HepG2 (cell line): Measurements from ENCODE around the gene PLA2R1. TPM values are rescaled to one million over a fixed set of nuclear protein-coding genes. Genes with fewer than 3 reads are reported as not detected.

Experiments used
- ATAC-seq: fragments of 200-7000 bp; cut with Tn5 transposase; 3 replicates; pipeline ENCODE4 v1.9.1; 2020; ENCODE audit warnings: mild to moderate bottlenecking, moderate library complexity
- BruUV-seq: library from RNA; stranded (reverse); fragments of 400-500 nt; replicated peaks from 2 replicates; lab custom pipeline; 2021; lab: Mats Ljungman, UMichigan
- CTCF ChIA-PET: fragments of 300-600 bp; formaldehyde crosslinking; extraction: SDS; loops from one replicate; lab custom pipeline; 2021; ENCODE audit warnings: low total read pairs, inconsistent platforms, low intra/inter-chr PET ratio; lab: Yijun Ruan, JAX
- POLR2A ChIA-PET: fragments of 350-600 bp; sonication (Branson Sonifier 250); formaldehyde crosslinking; loops from one replicate; lab custom pipeline; 2020; ENCODE audit warnings: antibody characterized with exemption, inconsistent platforms; lab: Yijun Ruan, JAX
- DNase-seq: peaks from one replicate; pipeline ENCODE4 v3.0.0-alpha.2; 2015; ENCODE audit warnings: low spot score
- FAIRE-seq: peaks from 3 replicates; lab custom pipeline; 2011; peaks lifted over from hg19 to GRCh38; lab: Jason Lieb, UNC
- H2AFZ ChIP-seq: one replicate; pipeline ENCODE4 v1.6.1; 2011; ENCODE audit warnings: low read length, inconsistent platforms
- H3K27ac ChIP-seq: fragments of 300-600 bp; 3 replicates; pipeline ENCODE4 v1.8.0; 2011; ENCODE audit warnings: mixed run types, mild to moderate bottlenecking, mixed read lengths, low read length, inconsistent platforms; ENCODE audit not compliant: insufficient read depth; ENCODE audit errors: extremely low read length
- H3K27me3 ChIP-seq, 2 experiments: fragments of 200-600 bp in 1 of 2; 2 replicates in 1 of 2; 3 replicates in 1 of 2; pipeline versions ENCODE4 v1.6.0 to v1.8.0; 2011; ENCODE audit warnings: low read length in 2 of 2, mild to moderate bottlenecking in 2 of 2, moderate library complexity in 2 of 2, inconsistent platforms in 1 of 2; ENCODE audit not compliant: insufficient read depth in 2 of 2, control insufficient read depth in 1 of 2
- H3K36me3 ChIP-seq, 2 experiments: fragments of 200-600 bp in 1 of 2; replicated peaks in 1 of 2; 2 replicates in 1 of 2; 3 replicates in 1 of 2; pipeline versions ENCODE4 v1.5.1 to v1.8.0; 2011; ENCODE audit warnings: low read length in 2 of 2, inconsistent platforms in 1 of 2; ENCODE audit not compliant: insufficient read depth in 2 of 2, control insufficient read depth in 1 of 2
- H3K4me1 ChIP-seq: 2 replicates; pipeline ENCODE4 v1.5.1; 2012; ENCODE audit warnings: low read length, inconsistent platforms; ENCODE audit not compliant: insufficient read depth
- H3K4me2 ChIP-seq: 2 replicates; pipeline ENCODE4 v1.6.0; 2011; ENCODE audit warnings: low read depth, low read length, inconsistent platforms
- H3K4me3 ChIP-seq, 3 experiments: fragments of 200-600 bp in 1 of 3; sonication (generic), shearing (Covaris generic) in 1 of 3; replicated peaks in 1 of 3; 2 replicates each; pipeline ENCODE4 v1.5.1; 2011 to 2016; ENCODE audit warnings: low read length in 3 of 3, inconsistent platforms in 2 of 3, low read depth in 2 of 3, mild to moderate bottlenecking in 2 of 3, control low read depth in 1 of 3, mixed read lengths in 1 of 3; ENCODE audit not compliant: insufficient read depth in 1 of 3
- H3K79me2 ChIP-seq: one replicate; pipeline ENCODE4 v1.6.1; 2011; ENCODE audit warnings: low read length, inconsistent platforms; ENCODE audit not compliant: insufficient read depth
- H3K9ac ChIP-seq: 2 replicates; pipeline ENCODE4 v1.6.0; 2011; ENCODE audit warnings: mild to moderate bottlenecking, low read depth, low read length, inconsistent platforms; ENCODE audit not compliant: insufficient read depth
- H3K9me3 ChIP-seq: 2 replicates; pipeline ENCODE4 v1.5.1; 2012; ENCODE audit warnings: mild to moderate bottlenecking, low read length
- H4K20me1 ChIP-seq: 2 replicates; pipeline ENCODE4 v1.6.0; 2011; ENCODE audit warnings: inconsistent platforms, mild to moderate bottlenecking, low read length, moderate library complexity; ENCODE audit not compliant: insufficient read depth
- BRCA1 ChIP-seq: sonication (generic); formaldehyde crosslinking; IDR thresholded peaks from 2 replicates; pipeline ENCODE4 v1.4.0; 2020; ENCODE audit warnings: missing genetic modification reagents
- KAT8 ChIP-seq: IDR thresholded peaks from 2 replicates; pipeline ENCODE4 v1.6.1; 2016; ENCODE audit warnings: missing genetic modification reagents, missing compliant biosample characterization
- SMARCC2 ChIP-seq: fragments of 450-650 bp; IDR thresholded peaks from 2 replicates; pipeline ENCODE4 v1.6.1; 2017; ENCODE audit warnings: antibody characterized with exemption, mild to moderate bottlenecking
- TEAD3 ChIP-seq: optimal IDR thresholded peaks from 2 replicates; pipeline ENCODE3; 2016; ENCODE audit warnings: borderline replicate concordance
- ZEB1 ChIP-seq: IDR thresholded peaks from 2 replicates; pipeline ENCODE4 v1.6.1; 2012; ENCODE audit warnings: mild to moderate bottlenecking, low read depth, inconsistent platforms; ENCODE audit not compliant: insufficient replicate concordance
- ZNF367 ChIP-seq: sonication (generic); formaldehyde crosslinking; IDR thresholded peaks from 2 replicates; pipeline ENCODE4 v1.4.0; 2020; ENCODE audit warnings: missing genetic modification reagents, borderline replicate concordance
- ZNF570 ChIP-seq: sonication (generic); formaldehyde crosslinking; IDR thresholded peaks from 2 replicates; pipeline ENCODE4 v1.4.0; 2020; ENCODE audit warnings: mild to moderate bottlenecking, missing genetic modification reagents, borderline replicate concordance
- WGBS: methylation state at CpG from one replicate; pipeline ENCODE4 v1.1.6; 2017; ENCODE audit warnings: low lambda C conversion rate; 5-methylcytosine and 5-hydroxymethylcytosine counted together
- in situ Hi-C: cut with HindIII; loops from 2 replicates; pipeline ENCODE4 v1.10.0; 2017; ENCODE audit warnings: low pct_unique_long_range_greater_than_20kb; ENCODE audit not compliant: extremely low pct_ligation_motif_present
- intact Hi-C: fragments of 100-400 bp; cut with micrococcal nuclease; formaldehyde crosslinking; loops from one replicate; pipeline ENCODE4 v1.10.0; 2022; ENCODE audit not compliant: unreplicated experiment
- polyA plus RNA-seq, 8 experiments: library from polyadenylated mRNA; depleted of rRNA in 3 of 8; stranded (reverse) in 7 of 8; unstranded in 1 of 8; fragments of >200 nt; fragmentation: Illumina TruSeq in 4 of 8; extraction: Trizol in 4 of 8; gene quantifications; 2 replicates each; pipeline versions ENCODE4 v1.2.1 to v1.2.3, GENCODE V29; 2011 to 2016; ENCODE audit warnings: low read depth in 4 of 8, missing spikeins in 1 of 8, mixed read lengths in 1 of 8; ENCODE audit not compliant: insufficient read depth in 1 of 8
- total RNA-seq, 5 experiments: library from RNA; depleted of rRNA; stranded (reverse); fragments of >200 nt; fragmentation: Illumina TruSeq; extraction: Trizol; gene quantifications; 2 replicates each; pipeline ENCODE4 v1.2.3, GENCODE V29; 2016; ENCODE audit warnings: low read depth in 1 of 5
- TF ChIP-seq, protein P1 (sequence below): sonication (generic); formaldehyde crosslinking; IDR thresholded peaks from 2 replicates; pipeline ENCODE4 v1.8.1; 2023; ENCODE audit warnings: mild to moderate bottlenecking, inconsistent platforms, moderate library complexity, missing genetic modification reagents, borderline replicate concordance
- TF ChIP-seq, protein P2 (sequence below): sonication (generic); formaldehyde crosslinking; IDR thresholded peaks from 2 replicates; pipeline ENCODE4 v1.4.0; 2020; ENCODE audit warnings: missing genetic modification reagents

The PLA2R1 gene
- total and polyA plus RNA-seq, 2 of the 13 experiments (the other 11 are each of a cell fraction or from before 2014, with no cell fraction given): not detected

DNA sequence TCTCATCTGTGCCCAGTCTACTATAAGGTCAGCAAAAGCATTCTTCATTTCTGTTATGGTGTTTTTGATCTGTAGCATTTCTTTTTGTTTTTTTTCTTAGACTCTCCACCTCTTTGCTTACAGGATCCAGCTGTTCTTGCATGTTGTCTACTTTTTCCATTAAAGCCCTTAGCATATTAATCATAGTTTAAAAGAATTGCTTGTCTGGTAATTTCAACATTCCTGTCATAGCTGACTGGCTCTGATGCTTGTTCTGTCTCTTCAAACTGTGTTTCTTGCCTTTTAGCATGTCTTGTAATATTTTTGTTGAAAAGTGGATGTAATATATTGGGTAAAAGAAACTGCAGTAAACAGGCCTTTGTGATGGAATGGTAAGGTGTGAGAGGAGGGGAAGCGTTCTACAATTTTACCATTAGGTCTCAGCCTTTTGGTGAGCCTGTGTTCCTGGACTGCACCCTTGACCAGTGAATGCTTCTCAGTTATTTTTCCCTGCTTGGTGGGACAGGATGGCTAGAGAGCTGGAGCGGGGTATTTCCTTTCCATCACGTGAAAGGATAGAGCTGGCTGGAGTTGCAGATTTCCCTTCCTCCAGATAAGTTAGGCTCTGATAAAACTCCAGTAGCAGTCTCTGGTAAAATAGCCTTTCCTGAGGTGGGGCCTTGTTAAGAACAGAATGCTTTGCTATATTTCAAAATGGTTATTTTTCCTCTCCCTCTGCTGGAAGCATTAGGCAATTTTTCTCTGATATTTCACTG, 65.4 kb downstream of the PLA2R1 start:
- no peak overlapping the region for H3K27ac ChIP-seq
- no peaks in the 10 kb centered on the region for H3K9me3 ChIP-seq
- ATAC-seq: no peak
- H3K4me3 ChIP-seq: no peak overlapping the region
- ChIA-PET CTCF (no interaction called here), POLR2A (no interaction called here)
- no peak overlapping the region for H3K4me2 ChIP-seq
- H3K4me1 ChIP-seq: no peaks in the 10 kb centered on the region
- no peaks in the 10 kb centered on the region for H4K20me1 ChIP-seq
- TF ChIP-seq ZEB1 (no peak), ZNF367 (CRISPR knock-in tag) (no peak), BRCA1 (CRISPR knock-in tag) (no peak)
- TF ChIP-seq, protein P1, sequence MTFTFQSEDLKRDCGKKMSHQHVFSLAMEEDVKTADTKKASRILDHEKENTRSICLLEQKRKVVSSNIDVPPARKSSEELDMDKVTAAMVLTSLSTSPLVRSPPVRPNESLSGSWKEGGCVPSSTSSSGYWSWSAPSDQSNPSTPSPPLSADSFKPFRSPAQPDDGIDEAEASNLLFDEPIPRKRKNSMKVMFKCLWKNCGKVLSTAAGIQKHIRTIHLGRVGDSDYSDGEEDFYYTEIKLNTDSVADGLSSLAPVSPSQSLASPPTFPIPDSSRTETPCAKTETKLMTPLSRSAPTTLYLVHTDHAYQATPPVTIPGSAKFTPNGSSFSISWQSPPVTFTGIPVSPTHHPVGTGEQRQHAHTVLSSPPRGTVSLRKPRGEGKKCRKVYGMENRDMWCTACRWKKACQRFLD (CRISPR knock-in tag): no peak
- DNase-seq: no peak
- H3K27me3 ChIP-seq: no peaks in the 10 kb centered on the region
- H3K9ac ChIP-seq: no peak overlapping the region
- in situ Hi-C loops: no loop called here
- intact Hi-C loops: no loop called here
- 31% methylated on average over 3 of the region's 3 CpGs for WGBS
- no TSS peak for BruUV-seq
- no peak for FAIRE-seq
- no peaks in the 10 kb centered on the region for H3K36me3 ChIP-seq
- H2AFZ ChIP-seq: no peak overlapping the region
- no peaks in the 10 kb centered on the region for H3K79me2 ChIP-seq

DNA sequence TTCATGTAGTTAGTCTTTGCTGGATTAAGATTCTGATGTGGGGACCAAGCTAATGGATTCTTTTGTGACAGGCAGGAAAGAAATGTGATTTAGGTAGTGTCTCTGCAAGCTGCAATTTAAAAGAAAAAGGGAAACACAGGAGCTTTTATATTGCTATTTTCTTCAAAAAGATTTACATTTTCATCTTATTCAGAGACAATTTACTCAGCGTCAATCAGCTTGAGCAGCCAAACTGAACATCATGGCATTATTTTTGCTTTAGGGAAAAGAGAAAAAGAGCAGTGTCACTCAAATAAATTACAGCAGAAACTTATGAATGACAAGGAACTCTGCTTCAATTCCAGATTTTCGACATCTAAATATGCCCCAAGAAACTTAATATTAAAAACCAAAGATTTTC, 67.4 kb downstream of the PLA2R1 start:
- Histone ChIP-seq H3K36me3 (no peaks in the 10 kb centered on the region), H3K9me3 (no peaks in the 10 kb centered on the region), H3K79me2 (no peaks in the 10 kb centered on the region)
- 12% methylated on average over 2 of the region's 2 CpGs for WGBS
- no peak for FAIRE-seq
- TF ChIP-seq SMARCC2 (no peak), ZNF570 (CRISPR knock-in tag) (no peak), TEAD3 (CRISPR knock-in tag) (no peak), KAT8 (CRISPR knock-in tag) (no peak)
- TF ChIP-seq, protein P2, sequence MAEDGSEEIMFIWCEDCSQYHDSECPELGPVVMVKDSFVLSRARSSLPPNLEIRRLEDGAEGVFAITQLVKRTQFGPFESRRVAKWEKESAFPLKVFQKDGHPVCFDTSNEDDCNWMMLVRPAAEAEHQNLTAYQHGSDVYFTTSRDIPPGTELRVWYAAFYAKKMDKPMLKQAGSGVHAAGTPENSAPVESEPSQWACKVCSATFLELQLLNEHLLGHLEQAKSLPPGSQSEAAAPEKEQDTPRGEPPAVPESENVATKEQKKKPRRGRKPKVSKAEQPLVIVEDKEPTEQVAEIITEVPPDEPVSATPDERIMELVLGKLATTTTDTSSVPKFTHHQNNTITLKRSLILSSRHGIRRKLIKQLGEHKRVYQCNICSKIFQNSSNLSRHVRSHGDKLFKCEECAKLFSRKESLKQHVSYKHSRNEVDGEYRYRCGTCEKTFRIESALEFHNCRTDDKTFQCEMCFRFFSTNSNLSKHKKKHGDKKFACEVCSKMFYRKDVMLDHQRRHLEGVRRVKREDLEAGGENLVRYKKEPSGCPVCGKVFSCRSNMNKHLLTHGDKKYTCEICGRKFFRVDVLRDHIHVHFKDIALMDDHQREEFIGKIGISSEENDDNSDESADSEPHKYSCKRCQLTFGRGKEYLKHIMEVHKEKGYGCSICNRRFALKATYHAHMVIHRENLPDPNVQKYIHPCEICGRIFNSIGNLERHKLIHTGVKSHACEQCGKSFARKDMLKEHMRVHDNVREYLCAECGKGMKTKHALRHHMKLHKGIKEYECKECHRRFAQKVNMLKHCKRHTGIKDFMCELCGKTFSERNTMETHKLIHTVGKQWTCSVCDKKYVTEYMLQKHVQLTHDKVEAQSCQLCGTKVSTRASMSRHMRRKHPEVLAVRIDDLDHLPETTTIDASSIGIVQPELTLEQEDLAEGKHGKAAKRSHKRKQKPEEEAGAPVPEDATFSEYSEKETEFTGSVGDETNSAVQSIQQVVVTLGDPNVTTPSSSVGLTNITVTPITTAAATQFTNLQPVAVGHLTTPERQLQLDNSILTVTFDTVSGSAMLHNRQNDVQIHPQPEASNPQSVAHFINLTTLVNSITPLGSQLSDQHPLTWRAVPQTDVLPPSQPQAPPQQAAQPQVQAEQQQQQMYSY: no peak
- TF ChIP-seq, all 625 proteins: peak for 0
- Histone ChIP-seq H2AFZ (no peak overlapping the region), H4K20me1 (no peaks in the 10 kb centered on the region), H3K4me2 (no peak overlapping the region), H3K27ac (no peak overlapping the region), H3K4me1 (no peaks in the 10 kb centered on the region), H3K9ac (no peak overlapping the region), H3K4me3 (no peak overlapping the region), H3K27me3 (no peaks in the 10 kb centered on the region; a peak in 1 of 5 replicates)
- no TSS peak for BruUV-seq
- in situ Hi-C loops (no loop called here), intact Hi-C loops (no loop called here)
- ATAC-seq: no peak
- no peak for DNase-seq
- CTCF ChIA-PET: no interaction called here
- POLR2A ChIA-PET: no interaction called here
